ENCODE results near the gene UBE2L5.

UBE2L5 gene

GRCh38 chr13:30422054-30422839 lies at the start of gene UBE2L5:
Gene UBE2L5 (plus strand): TSS chr13:30422493. CDS start chr13:30427991, 5,498 bp downstream.
- peak; percentile 61 for DNase-seq (ENCODE audit: low read depth)

- DNase-seq (ENCODE audit: low read depth) = peak; percentile 45
Observed at GRCh38 chr13:30373727-30374126, 48.6 kb upstream of the UBE2L5 start.

- DNase-seq (ENCODE audit: low read depth) = no peak
Observed at GRCh38 chr13:30375265-30375835, 46.9 kb upstream of the UBE2L5 start.

GRCh38 chr13:30376426-30377311 lies 45.6 kb upstream of the UBE2L5 start:
- peak; percentile 66 for DNase-seq (ENCODE audit: low read depth)

GRCh38 chr13:30377312-30377685 lies 45.0 kb upstream of the UBE2L5 start:
- DNase-seq (ENCODE audit: low read depth) = no peak

- no peak for DNase-seq (ENCODE audit: low read depth)
Observed at GRCh38 chr13:30378191-30378590, 44.1 kb upstream of the UBE2L5 start.

- no peak for DNase-seq (ENCODE audit: low read depth)
Observed at GRCh38 chr13:30381049-30381448, 41.2 kb upstream of the UBE2L5 start.

GRCh38 chr13:30382836-30383525 lies 39.3 kb upstream of the UBE2L5 start:
- DNase-seq (ENCODE audit: low read depth) = no peak

- DNase-seq (ENCODE audit: low read depth) = no peak
Observed at GRCh38 chr13:30388406-30389283, 33.6 kb upstream of the UBE2L5 start.

- no peak for DNase-seq (ENCODE audit: low read depth)
Observed at GRCh38 chr13:30391956-30392680, 30.2 kb upstream of the UBE2L5 start.

- DNase-seq (ENCODE audit: low read depth) = no peak
Observed at GRCh38 chr13:30392681-30393045, 29.6 kb upstream of the UBE2L5 start.

- no peak for DNase-seq (ENCODE audit: low read depth)
Observed at GRCh38 chr13:30394751-30395191, 27.5 kb upstream of the UBE2L5 start.

GRCh38 chr13:30395192-30396158 lies 26.8 kb upstream of the UBE2L5 start:
- DNase-seq (ENCODE audit: low read depth) = peak; percentile 66

GRCh38 chr13:30396434-30397075 lies 25.7 kb upstream of the UBE2L5 start:
- DNase-seq (ENCODE audit: low read depth) = no peak

GRCh38 chr13:30398601-30399072 lies 23.7 kb upstream of the UBE2L5 start:
- no peak for DNase-seq (ENCODE audit: low read depth)

- no peak for DNase-seq (ENCODE audit: low read depth)
Observed at GRCh38 chr13:30400376-30400775, 21.9 kb upstream of the UBE2L5 start.

GRCh38 chr13:30401347-30401746 lies 20.9 kb upstream of the UBE2L5 start:
- no peak for DNase-seq (ENCODE audit: low read depth)

GRCh38 chr13:30403456-30403855 lies 18.8 kb upstream of the UBE2L5 start:
- DNase-seq (ENCODE audit: low read depth) = no peak

GRCh38 chr13:30404207-30404606 lies 18.1 kb upstream of the UBE2L5 start:
- no peak for DNase-seq (ENCODE audit: low read depth)
